ENCODE results near the gene SLFN5.

SLFN5 gene

GRCh38 chr17:35243561-35244340, 879 bp downstream of the SLFN5 start:
- Histone ChIP-seq H3K27me3 (ENCODE audit: insufficient read depth, low read length) (no peaks in the 10 kb centered on the region), H2BK12ac (ENCODE audit: low read length) (peak overlapping the region; percentile 18), H2AFZ (ENCODE audit: insufficient read depth, low read length, poor library complexity) (peak overlapping the region; percentile 19), H3K23ac (ENCODE audit: low read length) (no peak overlapping the region), H3K4me1 (ENCODE audit: control insufficient read depth in 1 of 2, insufficient read depth in 2 of 2, low read length in 2 of 2) (peaks cover 9 to 12% of the 10 kb centered on the region in 2 experiments), H3K4me2 (ENCODE audit: low read length) (peak overlapping the region; percentile 90), H3K9ac (ENCODE audit: low read length) (peak overlapping the region; percentile 82), H3K9me3 (ENCODE audit: insufficient read depth, low read depth, low read length) (no peaks in the 10 kb centered on the region), H4K12ac (ENCODE audit: low read depth, low read length) (no peak overlapping the region), H2AK5ac (ENCODE audit: low read length) (no peak overlapping the region), H3K4me3 (ENCODE audit: low read depth, low read length) (peak overlapping the region; percentile 82), H3K36me3 (ENCODE audit: control insufficient read depth in 1 of 2, insufficient read depth in 2 of 2, low read length in 2 of 2) (peaks cover 0 to 4% of the 10 kb centered on the region in 2 experiments), H3K14ac (ENCODE audit: low read length) (peak overlapping the region; percentile 61), H2BK5ac (ENCODE audit: low read depth, low read length, poor library complexity) (peak overlapping the region; percentile 80), H3K27ac (ENCODE audit: low read depth, low read length) (peak overlapping the region; percentile 79), H4K91ac (ENCODE audit: low read depth, low read length) (peak overlapping the region; percentile 80), H2BK120ac (ENCODE audit: insufficient read depth, low read length, poor library complexity) (peak overlapping the region; percentile 82), H4K8ac (ENCODE audit: low read depth, low read length) (peak overlapping the region; percentile 48), H3K79me1 (ENCODE audit: low read length) (peaks cover 8% of the 10 kb centered on the region), H3K18ac (ENCODE audit: low read length) (peak overlapping the region; percentile 49), H3K79me2 (ENCODE audit: control insufficient read depth, insufficient read depth, low read length, poor library complexity) (peaks cover 7% of the 10 kb centered on the region), H3K4ac (ENCODE audit: low read depth, low read length) (peak overlapping the region; percentile 49)
- WGBS (ENCODE audit: extremely low coverage, insufficient coverage, insufficient read length): no CpG with 5 or more reads among the region's 14 CpGs
- DNase-seq: peak; percentile 42 to 52

- Histone ChIP-seq H2BK12ac (ENCODE audit: low read length) (no peak overlapping the region), H4K91ac (ENCODE audit: low read depth, low read length) (peak overlapping the region; percentile 50), H2AFZ (ENCODE audit: insufficient read depth, low read length, poor library complexity) (no peak overlapping the region), H2AK5ac (ENCODE audit: low read length) (no peak overlapping the region), H3K18ac (ENCODE audit: low read length) (peak overlapping the region; percentile 49), H4K12ac (ENCODE audit: low read depth, low read length) (no peak overlapping the region), H3K4me3 (ENCODE audit: low read depth, low read length) (no peak overlapping the region), H2BK120ac (ENCODE audit: insufficient read depth, low read length, poor library complexity) (peak overlapping the region; percentile 78), H2BK5ac (ENCODE audit: low read depth, low read length, poor library complexity) (peak overlapping the region; percentile 8), H3K79me1 (ENCODE audit: low read length) (peaks cover 8% of the 10 kb centered on the region), H3K4me2 (ENCODE audit: low read length) (peak overlapping the region; percentile 90), H3K79me2 (ENCODE audit: control insufficient read depth, insufficient read depth, low read length, poor library complexity) (peaks cover 7% of the 10 kb centered on the region), H3K36me3 (ENCODE audit: control insufficient read depth in 1 of 2, insufficient read depth in 2 of 2, low read length in 2 of 2) (peaks cover 0 to 4% of the 10 kb centered on the region in 2 experiments), H3K27ac (ENCODE audit: low read depth, low read length) (peak overlapping the region; percentile 3), H3K9ac (ENCODE audit: low read length) (no peak overlapping the region), H3K4ac (ENCODE audit: low read depth, low read length) (peak overlapping the region; percentile 0), H3K9me3 (ENCODE audit: insufficient read depth, low read depth, low read length) (no peaks in the 10 kb centered on the region), H4K8ac (ENCODE audit: low read depth, low read length) (no peak overlapping the region), H3K23ac (ENCODE audit: low read length) (no peak overlapping the region), H3K4me1 (ENCODE audit: control insufficient read depth in 1 of 2, insufficient read depth in 2 of 2, low read length in 2 of 2) (peaks cover 9 to 12% of the 10 kb centered on the region in 2 experiments), H3K14ac (ENCODE audit: low read length) (no peak overlapping the region), H3K27me3 (ENCODE audit: insufficient read depth, low read length) (no peaks in the 10 kb centered on the region)
- peak; percentile 88 to 92 for DNase-seq
- WGBS (ENCODE audit: extremely low coverage, insufficient coverage, insufficient read length): no CpG with 5 or more reads among the region's 13 CpGs
Measured at GRCh38 chr17:35244341-35245195, 1.7 kb downstream of the SLFN5 start.

GRCh38 chr17:35245196-35245486, 2.3 kb downstream of the SLFN5 start:
- H2AFZ ChIP-seq (ENCODE audit: insufficient read depth, low read length, poor library complexity): no peak overlapping the region
- no peak overlapping the region for H2BK120ac ChIP-seq (ENCODE audit: insufficient read depth, low read length, poor library complexity)
- H3K9me3 ChIP-seq (ENCODE audit: insufficient read depth, low read depth, low read length): no peaks in the 10 kb centered on the region
- no peak overlapping the region for H3K18ac ChIP-seq (ENCODE audit: low read length)
- H2AK5ac ChIP-seq (ENCODE audit: low read length): no peak overlapping the region
- H3K36me3 ChIP-seq (ENCODE audit: control insufficient read depth in 1 of 2, insufficient read depth in 2 of 2, low read length in 2 of 2): peaks cover 0 to 4% of the 10 kb centered on the region in 2 experiments
- H3K9ac ChIP-seq (ENCODE audit: low read length): no peak overlapping the region
- H3K4me2 ChIP-seq (ENCODE audit: low read length): no peak overlapping the region
- H2BK12ac ChIP-seq (ENCODE audit: low read length): no peak overlapping the region
- WGBS (ENCODE audit: extremely low coverage, insufficient coverage, insufficient read length): no CpG with 5 or more reads among the region's 1 CpG
- H3K4me1 ChIP-seq (ENCODE audit: control insufficient read depth in 1 of 2, insufficient read depth in 2 of 2, low read length in 2 of 2): peaks cover 9 to 12% of the 10 kb centered on the region in 2 experiments
- no peak overlapping the region for H2BK5ac ChIP-seq (ENCODE audit: low read depth, low read length, poor library complexity)
- H4K12ac ChIP-seq (ENCODE audit: low read depth, low read length): no peak overlapping the region
- no peak overlapping the region for H3K14ac ChIP-seq (ENCODE audit: low read length)
- no peak overlapping the region for H3K4me3 ChIP-seq (ENCODE audit: low read depth, low read length)
- no peaks in the 10 kb centered on the region for H3K27me3 ChIP-seq (ENCODE audit: insufficient read depth, low read length)
- no peak overlapping the region for H3K4ac ChIP-seq (ENCODE audit: low read depth, low read length)
- H3K79me2 ChIP-seq (ENCODE audit: control insufficient read depth, insufficient read depth, low read length, poor library complexity): peaks cover 7% of the 10 kb centered on the region
- DNase-seq: peak in 1 of 2 donors; percentile 58
- H3K79me1 ChIP-seq (ENCODE audit: low read length): peaks cover 8% of the 10 kb centered on the region
- H4K8ac ChIP-seq (ENCODE audit: low read depth, low read length): no peak overlapping the region
- no peak overlapping the region for H3K23ac ChIP-seq (ENCODE audit: low read length)
- no peak overlapping the region for H3K27ac ChIP-seq (ENCODE audit: low read depth, low read length)
- H4K91ac ChIP-seq (ENCODE audit: low read depth, low read length): no peak overlapping the region

GRCh38 chr17:35252651-35253050, 9.8 kb downstream of the SLFN5 start:
- Histone ChIP-seq H2AK5ac (ENCODE audit: low read length) (no peak overlapping the region), H3K4ac (ENCODE audit: low read depth, low read length) (no peak overlapping the region), H3K23ac (ENCODE audit: low read length) (no peak overlapping the region), H3K79me2 (ENCODE audit: control insufficient read depth, insufficient read depth, low read length, poor library complexity) (no peaks in the 10 kb centered on the region), H3K36me3 (ENCODE audit: control insufficient read depth in 1 of 2, insufficient read depth in 2 of 2, low read length in 2 of 2) (peaks cover 0 to 2% of the 10 kb centered on the region in 2 experiments), H3K79me1 (ENCODE audit: low read length) (no peaks in the 10 kb centered on the region), H2AFZ (ENCODE audit: insufficient read depth, low read length, poor library complexity) (no peak overlapping the region), H2BK12ac (ENCODE audit: low read length) (no peak overlapping the region), H4K12ac (ENCODE audit: low read depth, low read length) (no peak overlapping the region), H3K18ac (ENCODE audit: low read length) (no peak overlapping the region), H4K91ac (ENCODE audit: low read depth, low read length) (no peak overlapping the region), H3K27ac (ENCODE audit: low read depth, low read length) (no peak overlapping the region), H3K14ac (ENCODE audit: low read length) (no peak overlapping the region), H3K27me3 (ENCODE audit: insufficient read depth, low read length) (no peaks in the 10 kb centered on the region), H4K8ac (ENCODE audit: low read depth, low read length) (no peak overlapping the region), H2BK5ac (ENCODE audit: low read depth, low read length, poor library complexity) (no peak overlapping the region), H2BK120ac (ENCODE audit: insufficient read depth, low read length, poor library complexity) (no peak overlapping the region), H3K4me2 (ENCODE audit: low read length) (no peak overlapping the region), H3K4me3 (ENCODE audit: low read depth, low read length) (no peak overlapping the region), H3K4me1 (ENCODE audit: control insufficient read depth in 1 of 2, insufficient read depth in 2 of 2, low read length in 2 of 2) (no peaks in the 10 kb centered on the region), H3K9ac (ENCODE audit: low read length) (no peak overlapping the region), H3K9me3 (ENCODE audit: insufficient read depth, low read depth, low read length) (no peaks in the 10 kb centered on the region)
- no peak for DNase-seq
- no CpG with 5 or more reads among the region's 2 CpGs for WGBS (ENCODE audit: extremely low coverage, insufficient coverage, insufficient read length)

Measured in trophoblast cell (in vitro differentiated cells and primary cell).